GM23338 (cell line): Measurements from ENCODE around the gene RPL29. TPM values are rescaled to one million over a fixed set of nuclear protein-coding genes. Genes with fewer than 3 reads are reported as not detected.

Experiments
- ATAC-seq: fragments of 200-7000 bp; cut with Tn5 transposase; 3 replicates; pipeline ENCODE4 v1.9.1; 2020
- DNase-seq: peaks from one replicate; pipeline ENCODE4 v3.0.0-alpha.2; 2015; ENCODE audit warnings: low spot score
- H2AFZ ChIP-seq: fragments of 200-600 bp; sonication (generic); 2 replicates; pipeline ENCODE4 v1.8.0; 2016; ENCODE audit warnings: antibody characterized with exemption, mild to moderate bottlenecking, moderate library complexity
- H3F3A ChIP-seq: fragments of 200-600 bp; sonication (generic); replicated peaks from 2 replicates; pipeline ENCODE4 v1.8.0; 2017; ENCODE audit warnings: antibody characterized with exemption, mixed run types, low read depth
- H3K27ac ChIP-seq: fragments of 200-600 bp; sonication (generic); 2 replicates; pipeline ENCODE4 v1.6.1; 2016; ENCODE audit warnings: low read depth
- H3K27me3 ChIP-seq: fragments of 200-600 bp; sonication (generic); 2 replicates; pipeline ENCODE4 v1.8.0; 2016; ENCODE audit warnings: mild to moderate bottlenecking, mixed run types, moderate library complexity; ENCODE audit not compliant: insufficient read depth
- H3K36me3 ChIP-seq: fragments of 200-600 bp; sonication (generic); 2 replicates; pipeline ENCODE4 v1.8.0; 2016; ENCODE audit warnings: mild to moderate bottlenecking; ENCODE audit not compliant: insufficient read depth
- H3K4me1 ChIP-seq: fragments of 200-600 bp; sonication (generic); 2 replicates; pipeline ENCODE4 v1.8.0; 2016; ENCODE audit warnings: mild to moderate bottlenecking, moderate library complexity; ENCODE audit not compliant: insufficient read depth
- H3K4me2 ChIP-seq: fragments of 200-600 bp; sonication (generic); 2 replicates; pipeline ENCODE4 v1.7.1; 2017; ENCODE audit warnings: mixed run types
- H3K4me3 ChIP-seq: fragments of 200-600 bp; sonication (generic); 2 replicates; pipeline ENCODE4 v1.6.1; 2016; ENCODE audit warnings: mixed run types
- H3K79me2 ChIP-seq: fragments of 200-600 bp; sonication (generic); replicated peaks from 2 replicates; pipeline ENCODE4 v1.8.0; 2017; ENCODE audit warnings: mild to moderate bottlenecking; ENCODE audit not compliant: insufficient read depth
- H3K9me2 ChIP-seq: fragments of 200-600 bp; sonication (generic); 2 replicates; pipeline ENCODE4 v1.8.0; 2017; ENCODE audit not compliant: insufficient read depth
- H4K20me1 ChIP-seq: fragments of 200-600 bp; sonication (generic); replicated peaks from 2 replicates; pipeline ENCODE4 v1.8.0; 2017; ENCODE audit warnings: mild to moderate bottlenecking; ENCODE audit not compliant: insufficient read depth
- H3K27ac Mint-ChIP-seq: 2 replicates; pipeline ENCODE4 v1.8.0; 2020; ENCODE audit warnings: inconsistent platforms, mild to moderate bottlenecking, moderate library complexity, mixed read lengths
- H3K27me3 Mint-ChIP-seq: 3 replicates; pipeline ENCODE4 v1.8.0; 2022; ENCODE audit warnings: low read depth, mild to moderate bottlenecking, moderate library complexity, mixed read lengths, inconsistent platforms; ENCODE audit not compliant: insufficient read depth, poor library complexity
- H3K36me3 Mint-ChIP-seq: 3 replicates; pipeline ENCODE4 v1.8.0; 2021; ENCODE audit warnings: low read depth, mild to moderate bottlenecking, inconsistent platforms, moderate library complexity, mixed read lengths
- H3K4me1 Mint-ChIP-seq: 3 replicates; pipeline ENCODE4 v1.8.0; 2020; ENCODE audit warnings: mild to moderate bottlenecking, inconsistent platforms, mixed read lengths
- H3K4me3 Mint-ChIP-seq: 3 replicates; pipeline ENCODE4 v1.8.0; 2021; ENCODE audit warnings: moderate library complexity, mild to moderate bottlenecking, inconsistent platforms, mixed read lengths
- H3K9me3 Mint-ChIP-seq: 3 replicates; pipeline ENCODE4 v1.8.0; 2020; ENCODE audit warnings: moderate library complexity, mild to moderate bottlenecking, inconsistent platforms, mixed read lengths
- CREB1 ChIP-seq: fragments of 250-450 bp; sonication (Bioruptor Pico); IDR thresholded peaks from 2 replicates; pipeline ENCODE4 v1.5.0; 2020; ENCODE audit warnings: low read depth, mild to moderate bottlenecking, moderate library complexity
- EZH2 ChIP-seq: fragments of 200-600 bp; sonication (generic); IDR thresholded peaks from one replicate; pipeline ENCODE4 v1.8.0; 2017; ENCODE audit warnings: antibody characterized with exemption, mild to moderate bottlenecking, low read depth; ENCODE audit not compliant: unreplicated experiment
- EZH2phosphoT487 ChIP-seq: fragments of 200-600 bp; sonication (generic); IDR thresholded peaks from one replicate; pipeline ENCODE4 v1.8.1; 2018; ENCODE audit warnings: antibody characterized with exemption; ENCODE audit not compliant: unreplicated experiment
- JUNB ChIP-seq: IDR thresholded peaks from one replicate; pipeline ENCODE4 v1.6.1; 2016; ENCODE audit warnings: antibody characterized with exemption; ENCODE audit not compliant: unreplicated experiment
- NANOG ChIP-seq: IDR thresholded peaks from 2 replicates; pipeline ENCODE4 v1.6.1; 2016; ENCODE audit warnings: antibody characterized with exemption, borderline replicate concordance
- POLR2AphosphoS5 ChIP-seq: IDR thresholded peaks from 2 replicates; pipeline ENCODE4 v1.6.1; 2016; ENCODE audit warnings: antibody characterized with exemption, low read depth
- STAT1 ChIP-seq: IDR thresholded peaks from one replicate; pipeline ENCODE4 v1.6.1; 2016; ENCODE audit warnings: antibody characterized with exemption; ENCODE audit not compliant: unreplicated experiment
- ZNF114 ChIP-seq: fragments of 250-450 bp; sonication (Bioruptor Pico); IDR thresholded peaks from 2 replicates; pipeline ENCODE4 v1.5.0; 2020; ENCODE audit warnings: mild to moderate bottlenecking, moderate library complexity
- ZNF331 ChIP-seq: fragments of 250-450 bp; sonication (Bioruptor Pico); IDR thresholded peaks from 2 replicates; pipeline ENCODE4 v1.5.0; 2020; ENCODE audit warnings: low read depth, mild to moderate bottlenecking, moderate library complexity
- polyA plus RNA-seq: library from polyadenylated mRNA; unstranded; fragments of >200 nt; fragmentation: Nextera tagmentation; extraction: Ambion mirVana; gene quantifications from 2 replicates; pipeline ENCODE4 v1.2.1, GENCODE V29; 2016
- total RNA-seq: library from RNA; depleted of rRNA; stranded (reverse); fragments of >200 nt; shearing (Covaris generic); gene quantifications from 2 replicates; pipeline ENCODE4 v1.2.3, GENCODE V29; 2014
- TF ChIP-seq, protein P1 (sequence below), 2 experiments: fragments of 200-600 bp in 1 of 2; sonication (generic) in 1 of 2; conservative IDR thresholded peaks; 2 replicates each; pipeline versions ENCODE4 v1.5.1 to v1.6.1; 2016 to 2017; ENCODE audit warnings: antibody characterized with exemption in 2 of 2, low read depth in 2 of 2, mild to moderate bottlenecking in 2 of 2, moderate library complexity in 1 of 2
- TF ChIP-seq, protein P2 (sequence below): IDR thresholded peaks from 2 replicates; pipeline ENCODE4 v1.6.1; 2016; ENCODE audit warnings: antibody characterized with exemption
- TF ChIP-seq, protein P3 (sequence below): IDR thresholded peaks from one replicate; pipeline ENCODE4 v1.6.1; 2018; ENCODE audit warnings: antibody characterized with exemption; ENCODE audit not compliant: unreplicated experiment
- TF ChIP-seq, protein P4 (sequence below): fragments of 250-450 bp; sonication (Bioruptor Pico); IDR thresholded peaks from 2 replicates; pipeline ENCODE4 v1.5.0; 2020; ENCODE audit warnings: mild to moderate bottlenecking, moderate library complexity

RPL29 gene
- total and polyA plus RNA-seq, 2 experiments from 2014 or later, result 1,471 to 1,864 TPM

DNA sequence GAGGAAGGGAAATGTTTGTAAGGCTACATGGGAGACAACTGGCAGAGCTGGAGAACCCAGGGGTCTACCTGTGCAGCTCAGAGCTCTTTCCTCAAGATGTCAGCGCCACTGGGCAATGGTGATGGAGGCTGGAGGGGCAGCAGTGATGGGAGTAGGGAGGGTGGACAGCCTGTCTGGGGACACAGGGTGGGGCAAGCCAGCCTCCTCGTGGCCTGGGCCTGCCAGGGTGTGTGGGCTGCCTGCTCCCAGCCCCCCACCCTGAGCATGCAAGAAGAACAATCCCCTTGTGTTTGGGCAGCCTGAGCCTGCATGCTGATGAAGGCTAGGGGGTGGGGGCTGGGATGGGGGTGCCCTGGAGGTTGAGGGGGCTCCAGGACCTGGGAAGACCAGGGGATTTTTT, 29.7 kb downstream of the RPL29 start:
- no peaks in the 10 kb centered on the region for H3K36me3 ChIP-seq
- H3K27ac ChIP-seq, result no peak overlapping the region
- peak overlapping the region; percentile 79 for H3K4me3 Mint-ChIP-seq
- peaks cover 37% of the 10 kb centered on the region for H3K4me1 ChIP-seq
- TF ChIP-seq NANOG, result no peak
- no peak for TF ChIP-seq ZNF114 (CRISPR knock-in tag)
- TF ChIP-seq, protein P1, sequence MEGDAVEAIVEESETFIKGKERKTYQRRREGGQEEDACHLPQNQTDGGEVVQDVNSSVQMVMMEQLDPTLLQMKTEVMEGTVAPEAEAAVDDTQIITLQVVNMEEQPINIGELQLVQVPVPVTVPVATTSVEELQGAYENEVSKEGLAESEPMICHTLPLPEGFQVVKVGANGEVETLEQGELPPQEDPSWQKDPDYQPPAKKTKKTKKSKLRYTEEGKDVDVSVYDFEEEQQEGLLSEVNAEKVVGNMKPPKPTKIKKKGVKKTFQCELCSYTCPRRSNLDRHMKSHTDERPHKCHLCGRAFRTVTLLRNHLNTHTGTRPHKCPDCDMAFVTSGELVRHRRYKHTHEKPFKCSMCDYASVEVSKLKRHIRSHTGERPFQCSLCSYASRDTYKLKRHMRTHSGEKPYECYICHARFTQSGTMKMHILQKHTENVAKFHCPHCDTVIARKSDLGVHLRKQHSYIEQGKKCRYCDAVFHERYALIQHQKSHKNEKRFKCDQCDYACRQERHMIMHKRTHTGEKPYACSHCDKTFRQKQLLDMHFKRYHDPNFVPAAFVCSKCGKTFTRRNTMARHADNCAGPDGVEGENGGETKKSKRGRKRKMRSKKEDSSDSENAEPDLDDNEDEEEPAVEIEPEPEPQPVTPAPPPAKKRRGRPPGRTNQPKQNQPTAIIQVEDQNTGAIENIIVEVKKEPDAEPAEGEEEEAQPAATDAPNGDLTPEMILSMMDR (conservative IDR thresholded peaks at IDR 0.05; ENCODE audit: low read depth in 2 of 2), result no peak
- TF ChIP-seq JUNB, result no peak
- TF ChIP-seq, protein P2, sequence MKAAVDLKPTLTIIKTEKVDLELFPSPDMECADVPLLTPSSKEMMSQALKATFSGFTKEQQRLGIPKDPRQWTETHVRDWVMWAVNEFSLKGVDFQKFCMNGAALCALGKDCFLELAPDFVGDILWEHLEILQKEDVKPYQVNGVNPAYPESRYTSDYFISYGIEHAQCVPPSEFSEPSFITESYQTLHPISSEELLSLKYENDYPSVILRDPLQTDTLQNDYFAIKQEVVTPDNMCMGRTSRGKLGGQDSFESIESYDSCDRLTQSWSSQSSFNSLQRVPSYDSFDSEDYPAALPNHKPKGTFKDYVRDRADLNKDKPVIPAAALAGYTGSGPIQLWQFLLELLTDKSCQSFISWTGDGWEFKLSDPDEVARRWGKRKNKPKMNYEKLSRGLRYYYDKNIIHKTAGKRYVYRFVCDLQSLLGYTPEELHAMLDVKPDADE, result no peak
- TF ChIP-seq STAT1, result no peak
- TF ChIP-seq EZH2, result no peak
- no peak for TF ChIP-seq CREB1
- TF ChIP-seq, protein P3, sequence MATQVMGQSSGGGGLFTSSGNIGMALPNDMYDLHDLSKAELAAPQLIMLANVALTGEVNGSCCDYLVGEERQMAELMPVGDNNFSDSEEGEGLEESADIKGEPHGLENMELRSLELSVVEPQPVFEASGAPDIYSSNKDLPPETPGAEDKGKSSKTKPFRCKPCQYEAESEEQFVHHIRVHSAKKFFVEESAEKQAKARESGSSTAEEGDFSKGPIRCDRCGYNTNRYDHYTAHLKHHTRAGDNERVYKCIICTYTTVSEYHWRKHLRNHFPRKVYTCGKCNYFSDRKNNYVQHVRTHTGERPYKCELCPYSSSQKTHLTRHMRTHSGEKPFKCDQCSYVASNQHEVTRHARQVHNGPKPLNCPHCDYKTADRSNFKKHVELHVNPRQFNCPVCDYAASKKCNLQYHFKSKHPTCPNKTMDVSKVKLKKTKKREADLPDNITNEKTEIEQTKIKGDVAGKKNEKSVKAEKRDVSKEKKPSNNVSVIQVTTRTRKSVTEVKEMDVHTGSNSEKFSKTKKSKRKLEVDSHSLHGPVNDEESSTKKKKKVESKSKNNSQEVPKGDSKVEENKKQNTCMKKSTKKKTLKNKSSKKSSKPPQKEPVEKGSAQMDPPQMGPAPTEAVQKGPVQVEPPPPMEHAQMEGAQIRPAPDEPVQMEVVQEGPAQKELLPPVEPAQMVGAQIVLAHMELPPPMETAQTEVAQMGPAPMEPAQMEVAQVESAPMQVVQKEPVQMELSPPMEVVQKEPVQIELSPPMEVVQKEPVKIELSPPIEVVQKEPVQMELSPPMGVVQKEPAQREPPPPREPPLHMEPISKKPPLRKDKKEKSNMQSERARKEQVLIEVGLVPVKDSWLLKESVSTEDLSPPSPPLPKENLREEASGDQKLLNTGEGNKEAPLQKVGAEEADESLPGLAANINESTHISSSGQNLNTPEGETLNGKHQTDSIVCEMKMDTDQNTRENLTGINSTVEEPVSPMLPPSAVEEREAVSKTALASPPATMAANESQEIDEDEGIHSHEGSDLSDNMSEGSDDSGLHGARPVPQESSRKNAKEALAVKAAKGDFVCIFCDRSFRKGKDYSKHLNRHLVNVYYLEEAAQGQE, result no peak
- TF ChIP-seq, protein P4, sequence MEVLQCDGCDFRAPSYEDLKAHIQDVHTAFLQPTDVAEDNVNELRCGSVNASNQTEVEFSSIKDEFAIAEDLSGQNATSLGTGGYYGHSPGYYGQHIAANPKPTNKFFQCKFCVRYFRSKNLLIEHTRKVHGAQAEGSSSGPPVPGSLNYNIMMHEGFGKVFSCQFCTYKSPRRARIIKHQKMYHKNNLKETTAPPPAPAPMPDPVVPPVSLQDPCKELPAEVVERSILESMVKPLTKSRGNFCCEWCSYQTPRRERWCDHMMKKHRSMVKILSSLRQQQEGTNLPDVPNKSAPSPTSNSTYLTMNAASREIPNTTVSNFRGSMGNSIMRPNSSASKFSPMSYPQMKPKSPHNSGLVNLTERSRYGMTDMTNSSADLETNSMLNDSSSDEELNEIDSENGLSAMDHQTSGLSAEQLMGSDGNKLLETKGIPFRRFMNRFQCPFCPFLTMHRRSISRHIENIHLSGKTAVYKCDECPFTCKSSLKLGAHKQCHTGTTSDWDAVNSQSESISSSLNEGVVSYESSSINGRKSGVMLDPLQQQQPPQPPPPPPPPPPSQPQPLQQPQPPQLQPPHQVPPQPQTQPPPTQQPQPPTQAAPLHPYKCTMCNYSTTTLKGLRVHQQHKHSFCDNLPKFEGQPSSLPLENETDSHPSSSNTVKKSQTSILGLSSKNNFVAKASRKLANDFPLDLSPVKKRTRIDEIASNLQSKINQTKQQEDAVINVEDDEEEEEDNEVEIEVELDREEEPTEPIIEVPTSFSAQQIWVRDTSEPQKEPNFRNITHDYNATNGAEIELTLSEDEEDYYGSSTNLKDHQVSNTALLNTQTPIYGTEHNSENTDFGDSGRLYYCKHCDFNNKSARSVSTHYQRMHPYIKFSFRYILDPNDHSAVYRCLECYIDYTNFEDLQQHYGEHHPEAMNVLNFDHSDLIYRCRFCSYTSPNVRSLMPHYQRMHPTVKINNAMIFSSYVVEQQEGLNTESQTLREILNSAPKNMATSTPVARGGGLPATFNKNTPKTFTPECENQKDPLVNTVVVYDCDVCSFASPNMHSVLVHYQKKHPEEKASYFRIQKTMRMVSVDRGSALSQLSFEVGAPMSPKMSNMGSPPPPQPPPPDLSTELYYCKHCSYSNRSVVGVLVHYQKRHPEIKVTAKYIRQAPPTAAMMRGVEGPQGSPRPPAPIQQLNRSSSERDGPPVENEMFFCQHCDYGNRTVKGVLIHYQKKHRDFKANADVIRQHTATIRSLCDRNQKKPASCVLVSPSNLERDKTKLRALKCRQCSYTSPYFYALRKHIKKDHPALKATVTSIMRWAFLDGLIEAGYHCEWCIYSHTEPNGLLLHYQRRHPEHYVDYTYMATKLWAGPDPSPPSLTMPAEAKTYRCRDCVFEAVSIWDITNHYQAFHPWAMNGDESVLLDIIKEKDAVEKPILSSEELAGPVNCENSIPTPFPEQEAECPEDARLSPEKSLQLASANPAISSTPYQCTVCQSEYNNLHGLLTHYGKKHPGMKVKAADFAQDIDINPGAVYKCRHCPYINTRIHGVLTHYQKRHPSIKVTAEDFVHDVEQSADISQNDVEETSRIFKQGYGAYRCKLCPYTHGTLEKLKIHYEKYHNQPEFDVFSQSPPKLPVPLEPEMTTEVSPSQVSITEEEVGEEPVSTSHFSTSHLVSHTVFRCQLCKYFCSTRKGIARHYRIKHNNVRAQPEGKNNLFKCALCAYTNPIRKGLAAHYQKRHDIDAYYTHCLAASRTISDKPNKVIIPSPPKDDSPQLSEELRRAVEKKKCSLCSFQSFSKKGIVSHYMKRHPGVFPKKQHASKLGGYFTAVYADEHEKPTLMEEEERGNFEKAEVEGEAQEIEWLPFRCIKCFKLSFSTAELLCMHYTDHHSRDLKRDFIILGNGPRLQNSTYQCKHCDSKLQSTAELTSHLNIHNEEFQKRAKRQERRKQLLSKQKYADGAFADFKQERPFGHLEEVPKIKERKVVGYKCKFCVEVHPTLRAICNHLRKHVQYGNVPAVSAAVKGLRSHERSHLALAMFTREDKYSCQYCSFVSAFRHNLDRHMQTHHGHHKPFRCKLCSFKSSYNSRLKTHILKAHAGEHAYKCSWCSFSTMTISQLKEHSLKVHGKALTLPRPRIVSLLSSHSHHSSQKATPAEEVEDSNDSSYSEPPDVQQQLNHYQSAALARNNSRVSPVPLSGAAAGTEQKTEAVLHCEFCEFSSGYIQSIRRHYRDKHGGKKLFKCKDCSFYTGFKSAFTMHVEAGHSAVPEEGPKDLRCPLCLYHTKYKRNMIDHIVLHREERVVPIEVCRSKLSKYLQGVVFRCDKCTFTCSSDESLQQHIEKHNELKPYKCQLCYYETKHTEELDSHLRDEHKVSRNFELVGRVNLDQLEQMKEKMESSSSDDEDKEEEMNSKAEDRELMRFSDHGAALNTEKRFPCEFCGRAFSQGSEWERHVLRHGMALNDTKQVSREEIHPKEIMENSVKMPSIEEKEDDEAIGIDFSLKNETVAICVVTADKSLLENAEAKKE, result no peak
- TF ChIP-seq ZNF331 (CRISPR knock-in tag), result no peak
- TF ChIP-seq POLR2AphosphoS5, result no peak
- no peak for TF ChIP-seq EZH2phosphoT487
- H3K79me2 ChIP-seq, result no peaks in the 10 kb centered on the region
- H3K4me1 Mint-ChIP-seq, result peaks cover 60% of the 10 kb centered on the region
- no peak overlapping the region for H2AFZ ChIP-seq
- peaks cover 13% of the 10 kb centered on the region; the same call in 1 of the 2 replicates for H3F3A ChIP-seq
- no peaks in the 10 kb centered on the region; the same call in 2 of the 3 replicates for H3K9me3 Mint-ChIP-seq
- H3K4me3 ChIP-seq, result peak overlapping the region; percentile 62; the same call in 1 of the 2 replicates
- H3K27me3 ChIP-seq, result peaks cover 9% of the 10 kb centered on the region; the same call in 1 of the 2 replicates
- H3K4me2 ChIP-seq, result peak overlapping the region; percentile 85
- no peak overlapping the region for H3K27ac Mint-ChIP-seq
- no peaks in the 10 kb centered on the region for H3K9me2 ChIP-seq
- peaks cover 32% of the 10 kb centered on the region for H3K27me3 Mint-ChIP-seq
- peaks cover 7% of the 10 kb centered on the region; the same call in 1 of the 3 replicates for H3K36me3 Mint-ChIP-seq
- ATAC-seq, result no peak
- no peaks in the 10 kb centered on the region for H4K20me1 ChIP-seq
- DNase-seq, result no peak
